Stomach smooth muscle (tissue), 2 donors: ENCODE measurements around the gene CAMK2B.

Source experiments
- H3K27ac ChIP-seq: one replicate; pipeline ENCODE4 v1.7.0; 2013; ENCODE audit warnings: mild to moderate bottlenecking, low read length, inconsistent platforms
- H3K27me3 ChIP-seq, 2 donors: one replicate each; pipeline ENCODE4 v1.7.0; 2013; ENCODE audit warnings: low read length in 2 of 2; ENCODE audit not compliant: insufficient read depth in 2 of 2, control insufficient read depth in 1 of 2
- H3K36me3 ChIP-seq, 2 donors: one replicate each; pipeline ENCODE4 v1.7.0; 2013; ENCODE audit warnings: low read length in 2 of 2; ENCODE audit not compliant: control insufficient read depth in 2 of 2, insufficient read depth in 2 of 2
- H3K4me1 ChIP-seq: one replicate; pipeline ENCODE4 v1.7.0; 2013; ENCODE audit warnings: low read length; ENCODE audit not compliant: control insufficient read depth, insufficient read depth
- H3K4me3 ChIP-seq, 2 donors: one replicate each; pipeline ENCODE4 v1.7.0; 2013; ENCODE audit warnings: low read length in 2 of 2
- H3K9ac ChIP-seq, 2 donors: one replicate each; pipeline ENCODE4 v1.7.0; 2013; ENCODE audit warnings: low read length in 2 of 2, mild to moderate bottlenecking in 1 of 2
- H3K9me3 ChIP-seq, 2 donors: one replicate each; pipeline ENCODE4 v1.7.0; 2013; ENCODE audit warnings: low read length in 2 of 2; ENCODE audit not compliant: control insufficient read depth in 2 of 2
- donor health status: healthy.
- donor health status: Pancreatic carcinoma.

CAMK2B gene

GRCh38 chr7:44285561-44285960 is 39.8 kb downstream of the CAMK2B start:
- no peaks in the 10 kb centered on the region for H3K27me3 ChIP-seq
- H3K9ac ChIP-seq: no peak overlapping the region
- H3K36me3 ChIP-seq: no peaks in the 10 kb centered on the region
- H3K27ac ChIP-seq: no peak overlapping the region
- no peaks in the 10 kb centered on the region for H3K9me3 ChIP-seq
- H3K4me1 ChIP-seq: no peaks in the 10 kb centered on the region
- H3K4me3 ChIP-seq: no peak overlapping the region

GRCh38 chr7:44284881-44285541 is 40.4 kb downstream of the CAMK2B start:
- H3K27ac ChIP-seq: no peak overlapping the region
- no peaks in the 10 kb centered on the region for H3K36me3 ChIP-seq
- no peaks in the 10 kb centered on the region for H3K4me1 ChIP-seq
- no peak overlapping the region for H3K9ac ChIP-seq
- H3K9me3 ChIP-seq: no peaks in the 10 kb centered on the region
- H3K27me3 ChIP-seq: no peaks in the 10 kb centered on the region
- no peak overlapping the region for H3K4me3 ChIP-seq

- H3K4me1 ChIP-seq: no peaks in the 10 kb centered on the region
- no peaks in the 10 kb centered on the region for H3K27me3 ChIP-seq
- no peaks in the 10 kb centered on the region for H3K9me3 ChIP-seq
- no peaks in the 10 kb centered on the region for H3K36me3 ChIP-seq
- no peak overlapping the region for H3K9ac ChIP-seq
- H3K27ac ChIP-seq: no peak overlapping the region
- H3K4me3 ChIP-seq: no peak overlapping the region
Observed at GRCh38 chr7:44284216-44284615, 41.2 kb downstream of the CAMK2B start.

GRCh38 chr7:44283381-44284211 is 41.8 kb downstream of the CAMK2B start:
- Histone ChIP-seq H3K9me3 (no peaks in the 10 kb centered on the region), H3K4me1 (no peaks in the 10 kb centered on the region), H3K4me3 (no peak overlapping the region), H3K27ac (no peak overlapping the region), H3K27me3 (no peaks in the 10 kb centered on the region), H3K36me3 (no peaks in the 10 kb centered on the region), H3K9ac (no peak overlapping the region)

- no peaks in the 10 kb centered on the region for H3K36me3 ChIP-seq
Observed at GRCh38 chr7:44282601-44283171, 42.7 kb downstream of the CAMK2B start.

GRCh38 chr7:44281811-44282600 is 43.4 kb downstream of the CAMK2B start:
- Histone ChIP-seq H3K27ac (no peak overlapping the region), H3K9me3 (no peaks in the 10 kb centered on the region), H3K4me1 (no peaks in the 10 kb centered on the region), H3K9ac (no peak overlapping the region), H3K4me3 (no peak overlapping the region), H3K36me3 (no peaks in the 10 kb centered on the region), H3K27me3 (no peaks in the 10 kb centered on the region)

More at GRCh38 chr7:44282601-44283171, 42.7 kb downstream of the CAMK2B start:
- no peak overlapping the region for H3K27ac ChIP-seq
- H3K27me3 ChIP-seq: no peaks in the 10 kb centered on the region
- no peak overlapping the region for H3K4me3 ChIP-seq
- no peaks in the 10 kb centered on the region for H3K4me1 ChIP-seq
- H3K9ac ChIP-seq: no peak overlapping the region
- H3K9me3 ChIP-seq: no peaks in the 10 kb centered on the region

- Histone ChIP-seq H3K27me3 (no peaks in the 10 kb centered on the region), H3K4me3 (no peak overlapping the region), H3K36me3 (no peaks in the 10 kb centered on the region), H3K9ac (no peak overlapping the region), H3K4me1 (no peaks in the 10 kb centered on the region), H3K27ac (no peak overlapping the region), H3K9me3 (no peaks in the 10 kb centered on the region)
Observed at GRCh38 chr7:44280993-44281721, 44.2 kb downstream of the CAMK2B start.

GRCh38 chr7:44280636-44280992 is 44.8 kb downstream of the CAMK2B start:
- H3K4me3 ChIP-seq: no peak overlapping the region
- no peaks in the 10 kb centered on the region for H3K9me3 ChIP-seq
- H3K4me1 ChIP-seq: no peaks in the 10 kb centered on the region
- peaks cover 0 to 4% of the 10 kb centered on the region in 2 donors for H3K27me3 ChIP-seq
- no peak overlapping the region for H3K9ac ChIP-seq
- no peak overlapping the region for H3K27ac ChIP-seq
- H3K36me3 ChIP-seq: no peaks in the 10 kb centered on the region

- peaks cover 0 to 4% of the 10 kb centered on the region in 2 donors for H3K27me3 ChIP-seq
- no peak overlapping the region for H3K9ac ChIP-seq
- no peaks in the 10 kb centered on the region for H3K4me1 ChIP-seq
- H3K27ac ChIP-seq: no peak overlapping the region
- H3K9me3 ChIP-seq: no peaks in the 10 kb centered on the region
- no peaks in the 10 kb centered on the region for H3K36me3 ChIP-seq
- H3K4me3 ChIP-seq: no peak overlapping the region
Observed at GRCh38 chr7:44279731-44280505, 45.5 kb downstream of the CAMK2B start.
